Kidney epithelial cell (primary cell): Measurements from ENCODE around the gene ADRB2. TPM values are rescaled to one million over a fixed set of nuclear protein-coding genes. Genes with fewer than 3 reads are reported as not detected.

Experiments used
- DNase-seq: peaks from one replicate; pipeline ENCODE4 v3.0.0-alpha.2; 2010; ENCODE audit warnings: low read depth
- H3K27me3 ChIP-seq: 2 replicates; pipeline ENCODE4 v1.6.0; 2011; ENCODE audit warnings: low read length; ENCODE audit not compliant: control insufficient read depth, insufficient read depth
- H3K36me3 ChIP-seq: 2 replicates; pipeline ENCODE4 v1.5.1; 2011; ENCODE audit warnings: low read length; ENCODE audit not compliant: control insufficient read depth, insufficient read depth
- H3K4me3 ChIP-seq: 2 replicates; pipeline ENCODE4 v1.5.1; 2011; ENCODE audit warnings: low read depth, mild to moderate bottlenecking, control low read depth, low read length
- total RNA-seq: library from RNA; depleted of rRNA; stranded (reverse); fragments of >200 nt; gene quantifications from 2 replicates; pipeline ENCODE4 v1.2.3, GENCODE V29; 2015
- TF ChIP-seq, protein P1 (sequence below): IDR thresholded peaks from 2 replicates; pipeline ENCODE4 v1.5.1; 2011; ENCODE audit warnings: mild to moderate bottlenecking, moderate library complexity, low read length, control low read depth, inconsistent platforms; ENCODE audit not compliant: insufficient read depth, poor library complexity, severe bottlenecking

Gene ADRB2
- total RNA-seq, 1 donor from 2014 or later: 1.2 TPM

DNA sequence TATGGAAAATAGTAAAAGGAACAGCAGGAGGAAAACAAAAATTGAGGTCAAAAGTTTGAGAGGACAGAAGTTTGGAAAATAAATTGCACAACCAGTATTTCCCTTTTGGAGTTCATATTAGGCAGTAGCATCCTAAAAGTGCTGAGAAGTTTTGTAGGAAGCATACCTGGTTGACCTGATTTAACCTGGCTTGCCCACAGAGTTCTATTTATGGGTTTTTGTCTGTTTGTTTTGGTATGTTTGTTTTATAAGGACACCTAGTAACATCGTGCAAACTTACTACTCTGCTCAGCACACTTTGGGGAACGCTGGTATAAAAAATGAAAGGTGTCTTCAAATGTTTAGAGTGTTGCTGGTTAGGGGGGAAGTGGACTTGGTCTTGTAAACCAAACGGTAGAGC is 15.1 kb downstream of the ADRB2 start:
- DNase-seq: no peak
- Histone ChIP-seq H3K36me3 (no peaks in the 10 kb centered on the region), H3K27me3 (no peaks in the 10 kb centered on the region), H3K4me3 (no peak overlapping the region)
- TF ChIP-seq, protein P1, sequence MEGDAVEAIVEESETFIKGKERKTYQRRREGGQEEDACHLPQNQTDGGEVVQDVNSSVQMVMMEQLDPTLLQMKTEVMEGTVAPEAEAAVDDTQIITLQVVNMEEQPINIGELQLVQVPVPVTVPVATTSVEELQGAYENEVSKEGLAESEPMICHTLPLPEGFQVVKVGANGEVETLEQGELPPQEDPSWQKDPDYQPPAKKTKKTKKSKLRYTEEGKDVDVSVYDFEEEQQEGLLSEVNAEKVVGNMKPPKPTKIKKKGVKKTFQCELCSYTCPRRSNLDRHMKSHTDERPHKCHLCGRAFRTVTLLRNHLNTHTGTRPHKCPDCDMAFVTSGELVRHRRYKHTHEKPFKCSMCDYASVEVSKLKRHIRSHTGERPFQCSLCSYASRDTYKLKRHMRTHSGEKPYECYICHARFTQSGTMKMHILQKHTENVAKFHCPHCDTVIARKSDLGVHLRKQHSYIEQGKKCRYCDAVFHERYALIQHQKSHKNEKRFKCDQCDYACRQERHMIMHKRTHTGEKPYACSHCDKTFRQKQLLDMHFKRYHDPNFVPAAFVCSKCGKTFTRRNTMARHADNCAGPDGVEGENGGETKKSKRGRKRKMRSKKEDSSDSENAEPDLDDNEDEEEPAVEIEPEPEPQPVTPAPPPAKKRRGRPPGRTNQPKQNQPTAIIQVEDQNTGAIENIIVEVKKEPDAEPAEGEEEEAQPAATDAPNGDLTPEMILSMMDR: no peak

DNA sequence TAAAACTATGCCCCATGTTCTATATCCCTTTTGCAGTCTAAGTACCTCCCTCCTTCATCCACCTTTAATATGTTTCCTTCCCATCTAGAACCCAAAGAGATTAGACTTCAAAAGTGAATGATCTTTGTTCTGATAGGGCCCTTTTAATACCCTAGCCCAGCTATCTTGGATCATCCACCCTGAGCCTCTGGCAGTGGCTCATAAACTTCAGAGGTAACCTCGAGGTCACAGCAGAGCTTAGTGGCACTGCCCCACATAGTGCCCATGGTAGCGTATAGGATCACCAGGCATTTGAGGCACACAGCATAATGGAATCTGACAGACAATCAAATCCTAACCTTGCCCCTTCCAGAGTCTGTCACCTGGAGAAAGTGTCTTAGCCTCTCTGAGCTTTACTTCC is 15.8 kb downstream of the ADRB2 start:
- no peak overlapping the region for H3K4me3 ChIP-seq
- TF ChIP-seq, protein P1: no peak
- no peak for DNase-seq
- no peaks in the 10 kb centered on the region for H3K36me3 ChIP-seq
- H3K27me3 ChIP-seq: no peaks in the 10 kb centered on the region

DNA sequence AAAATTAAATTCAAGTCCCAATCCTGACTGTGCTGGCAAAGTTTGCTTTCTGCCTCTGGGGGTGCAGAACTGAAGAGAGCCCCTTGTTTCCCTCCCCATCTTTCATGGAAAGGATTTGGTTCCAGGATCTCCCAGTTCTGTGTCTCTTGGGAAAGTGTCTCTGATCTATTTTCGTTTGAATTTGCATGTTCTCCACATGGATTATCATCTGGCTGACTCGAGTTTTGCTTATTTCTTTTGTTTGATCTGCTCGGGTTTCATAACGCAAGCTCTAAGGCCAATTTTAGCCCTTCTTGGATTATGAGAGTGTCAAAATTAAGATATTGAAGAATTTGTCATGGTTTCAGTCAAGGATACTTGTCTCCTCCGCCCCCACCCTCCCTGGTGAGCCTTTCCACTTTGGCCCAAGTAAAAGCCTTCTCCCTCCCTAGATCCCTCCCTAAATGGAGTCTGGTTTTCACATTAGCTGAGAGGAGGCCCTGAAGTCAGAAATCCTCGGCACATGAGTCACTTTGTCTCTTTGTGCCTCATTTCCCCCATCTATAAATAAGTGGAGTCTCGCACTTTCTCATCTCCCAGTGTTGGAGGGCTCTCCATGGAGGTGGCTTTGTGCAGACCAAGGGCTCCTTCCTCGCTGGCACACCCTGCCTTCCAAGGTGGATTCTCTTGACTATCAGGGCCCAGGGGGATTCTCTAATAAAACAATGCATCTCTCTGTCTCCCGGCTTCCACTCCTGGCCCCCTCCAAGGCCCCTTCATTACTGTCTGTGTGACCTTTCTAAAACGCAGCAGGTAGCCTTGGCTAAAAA is 17.3 kb downstream of the ADRB2 start:
- TF ChIP-seq, protein P1: no peak
- Histone ChIP-seq H3K4me3 (no peak overlapping the region), H3K27me3 (no peaks in the 10 kb centered on the region), H3K36me3 (no peaks in the 10 kb centered on the region)
- DNase-seq: no peak

DNA sequence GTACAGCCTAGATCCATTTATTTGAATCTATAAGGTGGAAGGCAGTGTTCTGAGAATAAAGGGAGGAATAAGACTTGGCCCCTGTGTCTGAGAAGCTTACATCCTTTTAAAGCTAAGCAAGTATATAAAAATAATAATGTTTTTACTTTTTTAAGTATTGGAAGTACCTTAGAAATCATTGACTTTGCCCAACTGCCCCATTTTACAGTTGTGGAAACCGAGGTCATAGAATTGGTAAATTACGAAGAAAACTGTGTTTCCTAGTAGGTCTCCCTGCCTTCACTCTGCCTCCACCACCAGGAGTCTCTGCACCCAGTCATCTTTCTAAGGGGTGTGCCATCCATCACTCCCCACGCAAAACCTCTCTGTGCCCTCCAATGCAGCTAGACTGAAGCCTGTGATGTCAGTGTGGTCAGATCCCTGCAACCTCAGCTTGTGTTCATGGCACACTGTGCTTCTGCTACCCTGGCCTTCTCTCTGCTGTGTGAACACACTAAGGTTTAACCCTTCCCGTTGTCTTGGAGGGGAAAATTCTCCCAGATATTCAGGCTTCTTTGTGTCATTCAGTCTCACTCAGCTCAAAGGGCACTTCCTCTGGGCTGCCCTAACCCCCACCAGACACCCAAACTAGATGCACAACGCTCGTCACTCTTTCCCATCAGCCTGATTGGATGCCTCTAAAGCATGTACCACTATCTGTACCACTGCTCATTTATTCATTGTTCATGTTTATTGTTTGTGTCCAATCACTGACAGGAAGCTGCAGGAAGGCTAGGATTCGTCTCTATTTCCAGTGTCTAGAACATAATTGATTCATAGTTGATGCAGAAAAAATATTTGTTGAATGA is 18.2 kb downstream of the ADRB2 start:
- H3K4me3 ChIP-seq: no peak overlapping the region
- TF ChIP-seq, protein P1: no peak
- DNase-seq: no peak
- H3K36me3 ChIP-seq: no peaks in the 10 kb centered on the region
- no peaks in the 10 kb centered on the region for H3K27me3 ChIP-seq

DNA sequence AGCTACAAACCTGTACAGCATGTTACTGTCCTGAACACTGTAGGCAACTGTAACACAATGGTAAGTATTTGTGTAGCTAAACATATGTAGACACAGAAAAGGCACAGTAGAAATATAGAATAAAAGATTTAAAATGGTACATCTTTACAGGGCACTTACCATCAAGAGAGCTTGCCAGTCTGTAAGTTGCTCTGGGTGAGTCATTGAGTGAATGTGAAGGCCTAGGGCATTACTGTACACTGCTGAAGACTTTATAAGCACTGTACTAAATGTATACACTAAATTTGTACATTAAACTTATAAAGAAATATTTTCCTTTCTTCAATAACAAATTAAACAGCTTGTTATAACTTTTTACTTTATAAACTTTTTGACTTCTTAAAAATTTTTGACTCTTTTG is 20.5 kb downstream of the ADRB2 start:
- TF ChIP-seq, protein P1: no peak
- Histone ChIP-seq H3K27me3 (no peaks in the 10 kb centered on the region), H3K36me3 (no peaks in the 10 kb centered on the region), H3K4me3 (no peak overlapping the region)
- no peak for DNase-seq
